Memory B cell (primary cell): ENCODE measurements around the gene PTX3.

Experiments
- ATAC-seq: fragments of 150-1000 bp; cut with Tn5 transposase; 2 replicates; pipeline ENCODE4 v1.10.0; 2021; ENCODE audit warnings: low read depth, mild to moderate bottlenecking, moderate library complexity
- DNase-seq, 2 donors: peaks; one replicate each; pipeline ENCODE4 v3.0.0; 2022; ENCODE audit warnings: low spot score in 2 of 2
- H3K27ac Mint-ChIP-seq: one replicate; pipeline ENCODE4 v1.8.0; 2022; ENCODE audit warnings: mild to moderate bottlenecking, moderate library complexity, mixed read lengths
- H3K27me3 Mint-ChIP-seq: one replicate; pipeline ENCODE4 v1.8.0; 2022; ENCODE audit warnings: mixed read lengths
- H3K36me3 Mint-ChIP-seq: one replicate; pipeline ENCODE4 v1.8.0; 2022; ENCODE audit warnings: mild to moderate bottlenecking, mixed read lengths
- H3K4me1 Mint-ChIP-seq: one replicate; pipeline ENCODE4 v1.8.0; 2022; ENCODE audit warnings: mixed read lengths
- H3K4me3 Mint-ChIP-seq: one replicate; pipeline ENCODE4 v1.8.0; 2022; ENCODE audit warnings: mild to moderate bottlenecking, moderate library complexity, mixed read lengths
- H3K9me3 Mint-ChIP-seq: one replicate; pipeline ENCODE4 v1.8.0; 2022; ENCODE audit warnings: mixed read lengths

PTX3 gene

DNA sequence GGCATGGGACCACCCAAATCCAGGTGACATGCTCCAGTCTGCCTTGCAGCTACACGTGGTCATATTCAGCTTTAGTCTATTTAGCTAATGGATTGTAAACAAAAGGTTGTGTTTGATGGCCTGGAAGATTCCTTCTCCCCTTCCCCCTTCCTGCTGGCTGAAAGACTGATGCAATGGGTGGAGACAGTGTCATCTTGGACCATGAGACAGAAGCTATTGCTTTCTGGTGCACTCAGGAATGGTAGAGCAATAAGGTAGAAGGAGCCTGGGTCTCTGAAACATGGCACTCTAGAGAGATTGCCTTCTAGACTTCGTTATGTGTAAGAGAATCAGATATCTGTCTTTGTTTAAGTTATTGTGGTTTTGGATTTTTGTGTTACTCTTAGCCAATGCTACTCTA lies 25.7 kb upstream of the PTX3 start:
- DNase-seq (no peak), ATAC-seq (no peak)
- Mint-ChIP-seq H3K4me3 (no peak overlapping the region), H3K9me3 (no peaks in the 10 kb centered on the region), H3K27ac (no peak overlapping the region), H3K4me1 (no peaks in the 10 kb centered on the region), H3K27me3 (peaks cover 8% of the 10 kb centered on the region), H3K36me3 (no peaks in the 10 kb centered on the region)

DNA sequence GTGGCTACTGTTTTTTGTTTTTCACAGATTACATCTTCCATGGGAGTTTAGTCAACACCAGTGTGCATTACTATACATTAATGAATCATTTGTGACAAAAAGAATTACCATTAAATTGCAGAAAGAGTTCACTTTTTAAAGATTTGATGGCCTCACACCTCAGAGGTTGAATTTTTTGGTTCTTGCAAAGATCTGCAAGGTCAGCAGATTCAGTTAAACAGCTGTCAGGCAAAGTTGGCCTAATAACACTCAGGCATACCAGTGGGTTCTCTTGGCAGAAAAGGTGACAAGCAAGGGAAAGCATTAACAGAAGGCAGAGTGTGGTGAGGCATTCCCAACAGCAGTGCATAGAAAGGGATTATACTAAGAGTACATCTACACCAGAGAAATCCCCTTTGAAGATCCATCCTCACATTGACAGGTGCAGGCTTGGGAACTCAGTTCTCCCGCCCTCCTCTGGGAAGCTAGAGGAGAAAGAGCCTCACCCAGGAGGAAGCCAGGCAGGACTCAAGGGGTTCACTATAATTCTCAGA lies 24.3 kb upstream of the PTX3 start:
- Mint-ChIP-seq H3K9me3 (no peaks in the 10 kb centered on the region), H3K36me3 (no peaks in the 10 kb centered on the region), H3K4me1 (no peaks in the 10 kb centered on the region), H3K4me3 (no peak overlapping the region), H3K27me3 (peaks cover 8% of the 10 kb centered on the region), H3K27ac (no peak overlapping the region)
- no peak for ATAC-seq
- no peak for DNase-seq

- no peak overlapping the region for H3K27ac Mint-ChIP-seq
- H3K27me3 Mint-ChIP-seq: peaks cover 8% of the 10 kb centered on the region
- no peak for DNase-seq
- H3K9me3 Mint-ChIP-seq: no peaks in the 10 kb centered on the region
- H3K36me3 Mint-ChIP-seq: no peaks in the 10 kb centered on the region
- no peak for ATAC-seq
- no peaks in the 10 kb centered on the region for H3K4me1 Mint-ChIP-seq
- H3K4me3 Mint-ChIP-seq: no peak overlapping the region
These were observed 21.8 kb upstream of the PTX3 start for GRCh38 chr3:157414861-157415260.

DNA sequence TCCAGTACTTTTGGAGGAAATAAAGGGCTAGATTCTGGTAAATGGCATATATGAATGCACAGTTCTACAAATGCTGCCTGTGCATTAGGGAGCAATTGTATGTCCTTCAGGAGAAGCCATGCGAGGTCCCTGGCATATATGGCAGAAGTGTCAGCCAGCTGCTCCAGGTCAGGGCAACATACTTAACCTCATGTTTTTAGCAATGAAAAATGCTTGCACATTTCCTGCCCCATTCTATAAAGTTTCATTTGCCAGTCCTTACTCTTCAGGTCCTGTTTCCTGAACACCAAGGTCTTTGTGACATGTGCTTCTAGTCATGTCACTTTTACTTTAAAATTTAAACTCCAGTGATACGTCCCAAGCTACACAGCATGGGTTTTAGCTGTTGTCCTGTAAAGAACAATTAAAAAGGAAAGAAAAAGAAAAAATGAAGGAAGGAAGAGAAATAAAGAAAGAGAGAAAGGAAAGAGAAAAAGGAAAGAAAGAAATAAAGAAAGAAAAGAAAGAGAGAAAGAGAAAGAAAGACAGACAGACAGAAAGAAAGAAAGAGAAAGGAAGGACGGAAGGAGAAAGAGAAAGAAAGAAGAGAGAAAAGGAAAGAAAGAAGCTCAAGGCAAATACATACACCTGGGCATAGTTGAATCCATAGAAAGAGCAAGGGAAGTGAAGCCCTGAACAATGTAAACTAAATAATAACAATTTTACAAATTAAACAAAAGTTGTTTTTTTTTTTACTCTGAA lies 20.1 kb upstream of the PTX3 start:
- H3K4me1 Mint-ChIP-seq: no peaks in the 10 kb centered on the region
- H3K27me3 Mint-ChIP-seq: peaks cover 8% of the 10 kb centered on the region
- no peak overlapping the region for H3K27ac Mint-ChIP-seq
- H3K36me3 Mint-ChIP-seq: no peaks in the 10 kb centered on the region
- no peak for DNase-seq
- no peak overlapping the region for H3K4me3 Mint-ChIP-seq
- no peak for ATAC-seq
- H3K9me3 Mint-ChIP-seq: no peaks in the 10 kb centered on the region

DNA sequence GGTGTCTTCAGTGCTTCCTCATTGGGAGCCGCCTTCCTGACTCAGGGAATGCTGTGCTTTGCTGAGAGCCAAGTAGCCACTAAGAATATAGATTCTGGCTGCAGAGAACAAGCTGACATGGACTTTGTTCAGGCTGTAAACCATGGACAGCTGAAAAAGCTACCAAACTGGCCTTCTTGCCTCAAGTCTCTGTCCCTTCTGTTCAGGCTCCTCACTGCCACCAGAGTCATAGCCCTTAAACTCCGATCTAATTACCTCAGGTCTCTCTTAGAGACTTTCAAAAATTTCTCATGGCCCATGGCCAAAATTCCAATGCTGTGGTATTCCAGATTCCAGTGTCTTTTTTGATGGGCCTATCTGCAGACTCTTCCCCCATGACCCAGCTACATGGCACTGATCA lies 19.4 kb upstream of the PTX3 start:
- no peak overlapping the region for H3K4me3 Mint-ChIP-seq

DNA sequence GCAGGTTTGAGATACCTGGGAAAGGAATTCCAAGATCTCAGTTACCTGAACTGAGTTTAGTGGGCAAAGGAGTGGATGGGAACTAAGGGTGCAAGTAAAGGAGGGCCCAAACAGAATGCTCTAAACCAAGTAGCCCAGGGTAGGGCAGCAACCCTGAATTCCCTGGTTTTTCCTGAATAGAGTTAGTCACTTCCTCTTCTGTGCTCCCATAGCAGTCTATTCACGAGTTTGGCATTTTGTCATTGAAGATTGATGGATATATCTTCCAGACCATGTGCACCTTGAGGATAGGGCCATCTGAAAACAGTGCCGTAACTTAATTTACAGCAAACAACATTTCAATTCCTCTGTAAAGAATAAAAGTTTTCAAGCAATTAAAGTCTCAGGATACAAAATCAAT lies 18.5 kb upstream of the PTX3 start:
- no peaks in the 10 kb centered on the region for H3K36me3 Mint-ChIP-seq
- no peaks in the 10 kb centered on the region for H3K4me1 Mint-ChIP-seq
- ATAC-seq (no peak), DNase-seq (no peak)
- peaks cover 2% of the 10 kb centered on the region for H3K9me3 Mint-ChIP-seq
- no peak overlapping the region for H3K27ac Mint-ChIP-seq
- peaks cover 8% of the 10 kb centered on the region for H3K27me3 Mint-ChIP-seq
- no peak overlapping the region for H3K4me3 Mint-ChIP-seq

More for the DNA sequence above, 19.4 kb upstream of the PTX3 start:
- ATAC-seq (no peak), DNase-seq (no peak)
- H3K4me1 Mint-ChIP-seq: no peaks in the 10 kb centered on the region
- H3K9me3 Mint-ChIP-seq: no peaks in the 10 kb centered on the region
- H3K27me3 Mint-ChIP-seq: peaks cover 8% of the 10 kb centered on the region
- no peaks in the 10 kb centered on the region for H3K36me3 Mint-ChIP-seq
- H3K27ac Mint-ChIP-seq: no peak overlapping the region

- no peak for ATAC-seq
- Mint-ChIP-seq H3K27ac (no peak overlapping the region), H3K9me3 (peaks cover 6% of the 10 kb centered on the region)
These were observed 16.0 kb upstream of the PTX3 start for GRCh38 chr3:157420606-157421130.

GRCh38 chr3:157423337-157423736 lies 13.3 kb upstream of the PTX3 start:
- no peak overlapping the region for H3K4me3 Mint-ChIP-seq
- H3K36me3 Mint-ChIP-seq: no peaks in the 10 kb centered on the region
- no peak for DNase-seq

More at GRCh38 chr3:157420606-157421130, 16.0 kb upstream of the PTX3 start:
- DNase-seq: no peak
- H3K27me3 Mint-ChIP-seq: peaks cover 5% of the 10 kb centered on the region
- H3K4me3 Mint-ChIP-seq: no peak overlapping the region
- no peaks in the 10 kb centered on the region for H3K36me3 Mint-ChIP-seq
- H3K4me1 Mint-ChIP-seq: no peaks in the 10 kb centered on the region

GRCh38 chr3:157427901-157428300 lies 8.7 kb upstream of the PTX3 start:
- Mint-ChIP-seq H3K27me3 (peaks cover 4% of the 10 kb centered on the region), H3K9me3 (peaks cover 7% of the 10 kb centered on the region), H3K4me1 (no peaks in the 10 kb centered on the region), H3K4me3 (no peak overlapping the region), H3K27ac (no peak overlapping the region), H3K36me3 (no peaks in the 10 kb centered on the region)
- ATAC-seq (no peak), DNase-seq (no peak)

More at GRCh38 chr3:157423337-157423736, 13.3 kb upstream of the PTX3 start:
- H3K9me3 Mint-ChIP-seq: peaks cover 10% of the 10 kb centered on the region
- peaks cover 3% of the 10 kb centered on the region for H3K27me3 Mint-ChIP-seq
- H3K4me1 Mint-ChIP-seq: no peaks in the 10 kb centered on the region
- no peak for ATAC-seq
- H3K27ac Mint-ChIP-seq: no peak overlapping the region

- no peak overlapping the region for H3K4me3 Mint-ChIP-seq
- DNase-seq (no peak), ATAC-seq (no peak)
- no peaks in the 10 kb centered on the region for H3K4me1 Mint-ChIP-seq
- H3K27ac Mint-ChIP-seq: no peak overlapping the region
- H3K36me3 Mint-ChIP-seq: no peaks in the 10 kb centered on the region
- H3K27me3 Mint-ChIP-seq: peaks cover 4% of the 10 kb centered on the region
- peaks cover 7% of the 10 kb centered on the region for H3K9me3 Mint-ChIP-seq
These were observed 7.8 kb upstream of the PTX3 start for GRCh38 chr3:157428853-157429252.

DNA sequence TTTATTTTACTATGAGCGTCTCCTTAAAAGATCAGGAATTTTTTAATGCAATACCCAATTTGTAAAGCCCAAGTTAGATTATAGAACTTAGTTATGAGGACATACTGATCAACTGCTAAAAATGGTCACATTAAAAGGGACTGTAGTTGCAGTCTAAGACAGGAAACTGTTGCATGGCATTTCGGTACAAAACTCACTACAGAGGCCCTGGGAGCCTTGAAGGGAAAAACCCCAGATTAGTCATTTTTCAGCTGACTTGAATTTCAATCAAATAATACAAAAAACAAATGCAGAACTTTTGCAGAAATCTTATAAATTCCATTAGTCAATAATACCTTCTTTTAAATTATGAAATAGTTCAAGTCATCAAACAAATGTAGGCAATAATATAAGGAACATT lies 6.9 kb upstream of the PTX3 start:
- H3K9me3 Mint-ChIP-seq: peaks cover 3% of the 10 kb centered on the region
- H3K27ac Mint-ChIP-seq: no peak overlapping the region

GRCh38 chr3:157438194-157438730 lies 1.6 kb downstream of the PTX3 start:
- DNase-seq (no peak), ATAC-seq (no peak)
- peaks cover 2% of the 10 kb centered on the region for H3K9me3 Mint-ChIP-seq
- H3K27me3 Mint-ChIP-seq: peaks cover 9% of the 10 kb centered on the region
- H3K4me3 Mint-ChIP-seq: no peak overlapping the region
- H3K36me3 Mint-ChIP-seq: peaks cover 2% of the 10 kb centered on the region
- peaks cover 3% of the 10 kb centered on the region for H3K4me1 Mint-ChIP-seq
- H3K27ac Mint-ChIP-seq: no peak overlapping the region

More for the DNA sequence above, 6.9 kb upstream of the PTX3 start:
- H3K4me1 Mint-ChIP-seq: no peaks in the 10 kb centered on the region
- DNase-seq (no peak), ATAC-seq (no peak)
- no peaks in the 10 kb centered on the region for H3K36me3 Mint-ChIP-seq
- peaks cover 2% of the 10 kb centered on the region for H3K27me3 Mint-ChIP-seq
- H3K4me3 Mint-ChIP-seq: no peak overlapping the region

DNA sequence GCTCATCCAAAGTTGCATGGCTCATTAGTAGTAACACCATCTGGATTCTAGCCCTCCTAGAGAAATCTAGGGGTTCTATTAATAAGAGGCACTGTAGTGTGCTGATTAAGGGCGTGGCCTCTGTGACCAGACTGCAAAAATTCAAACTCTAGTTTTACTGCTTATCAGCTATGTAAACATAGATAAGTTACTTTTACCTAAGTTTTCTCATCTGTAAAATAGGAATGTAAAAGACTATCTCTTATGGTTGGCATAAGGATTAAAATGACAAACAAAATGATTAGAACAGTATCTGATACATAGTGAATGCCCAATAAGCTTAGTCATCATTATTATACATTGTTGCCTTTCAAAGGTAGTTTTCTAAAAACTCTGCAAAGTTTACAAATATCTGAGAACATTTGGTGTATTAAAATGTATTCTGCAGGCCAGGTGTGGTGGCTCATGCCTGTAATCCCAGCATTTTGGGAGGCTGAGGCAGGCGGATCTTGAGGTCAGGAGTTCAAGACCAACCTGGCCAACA lies 4.5 kb downstream of the PTX3 start:
- ATAC-seq (no peak), DNase-seq (no peak)
- Mint-ChIP-seq H3K27ac (no peak overlapping the region), H3K4me3 (no peak overlapping the region), H3K27me3 (peaks cover 8% of the 10 kb centered on the region), H3K9me3 (peaks cover 2% of the 10 kb centered on the region), H3K4me1 (peaks cover 3% of the 10 kb centered on the region), H3K36me3 (peaks cover 2% of the 10 kb centered on the region)

DNA sequence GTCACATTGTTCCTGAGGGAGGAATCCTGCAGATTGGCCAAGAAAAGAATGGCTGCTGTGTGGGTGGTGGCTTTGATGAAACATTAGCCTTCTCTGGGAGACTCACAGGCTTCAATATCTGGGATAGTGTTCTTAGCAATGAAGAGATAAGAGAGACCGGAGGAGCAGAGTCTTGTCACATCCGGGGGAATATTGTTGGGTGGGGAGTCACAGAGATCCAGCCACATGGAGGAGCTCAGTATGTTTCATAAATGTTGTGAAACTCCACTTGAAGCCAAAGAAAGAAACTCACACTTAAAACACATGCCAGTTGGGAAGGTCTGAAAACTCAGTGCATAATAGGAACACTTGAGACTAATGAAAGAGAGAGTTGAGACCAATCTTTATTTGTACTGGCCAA lies 6.1 kb downstream of the PTX3 start:
- H3K4me1 Mint-ChIP-seq: no peaks in the 10 kb centered on the region
- H3K27ac Mint-ChIP-seq: no peak overlapping the region
- no peaks in the 10 kb centered on the region for H3K27me3 Mint-ChIP-seq
- no peak overlapping the region for H3K4me3 Mint-ChIP-seq
- no peak for ATAC-seq
- no peak for DNase-seq
- no peaks in the 10 kb centered on the region for H3K9me3 Mint-ChIP-seq
- H3K36me3 Mint-ChIP-seq: no peaks in the 10 kb centered on the region
